ENCODE data around the gene SLC41A3.
"Not testable (repeated sequence)": the region's sequence is repeated elsewhere in the genome, so short reads cannot be mapped to it uniquely, and the experiment has no call there.

Gene SLC41A3

DNA sequence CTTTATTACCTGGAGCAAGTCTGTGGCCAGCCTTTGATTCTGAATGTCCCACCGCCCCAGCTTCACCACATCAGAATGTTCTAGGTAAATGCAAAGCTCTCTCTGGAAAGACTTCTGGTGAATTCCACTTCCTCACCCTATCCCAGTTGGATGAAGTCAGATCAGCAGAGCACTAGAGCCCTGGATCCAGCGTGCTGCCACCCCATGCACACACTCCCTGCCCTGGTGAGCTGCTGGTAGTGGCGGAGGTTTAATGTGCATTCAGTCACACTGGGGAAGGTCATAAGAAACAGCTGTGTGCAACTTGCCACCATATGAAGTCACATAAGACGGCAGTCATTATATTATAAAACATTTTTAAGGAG is 16.3 kb upstream of the SLC41A3 start:
- Histone ChIP-seq H3K79me2 (ENCODE audit: low read length) (no peaks in the 10 kb centered on the region), H3K9me3 (replicated peaks; ENCODE audit: insufficient read depth, low read length) (no peaks in the 10 kb centered on the region), H3K36me3 (replicated peaks; ENCODE audit: insufficient read depth, low read length) (no peaks in the 10 kb centered on the region), H2AFZ (ENCODE audit: low read length) (no peak overlapping the region), H3K4me3 (ENCODE audit: low read length) (no peak overlapping the region), H3K27me3 (replicated peaks; ENCODE audit: insufficient read depth, low read length) (no peaks in the 10 kb centered on the region), H3K4me1 (ENCODE audit: low read length) (no peaks in the 10 kb centered on the region), H3K4me2 (ENCODE audit: low read depth, low read length) (no peak overlapping the region), H3F3A (ENCODE audit: insufficient read depth, low read length) (no peaks in the 10 kb centered on the region), H3K9ac (ENCODE audit: low read length) (no peak overlapping the region), H3K27ac (ENCODE audit: low read length) (no peak overlapping the region), H3K9me2 (replicated peaks; ENCODE audit: insufficient read depth, low read length) (no peaks in the 10 kb centered on the region), H4K20me1 (ENCODE audit: insufficient read depth, low read length) (no peaks in the 10 kb centered on the region)
- DNase-seq = no peak
- TF ChIP-seq EZH2phosphoT487 (IDR thresholded peaks at IDR 0.05; ENCODE audit: low read length) = no peak
- TF ChIP-seq, protein P1, sequence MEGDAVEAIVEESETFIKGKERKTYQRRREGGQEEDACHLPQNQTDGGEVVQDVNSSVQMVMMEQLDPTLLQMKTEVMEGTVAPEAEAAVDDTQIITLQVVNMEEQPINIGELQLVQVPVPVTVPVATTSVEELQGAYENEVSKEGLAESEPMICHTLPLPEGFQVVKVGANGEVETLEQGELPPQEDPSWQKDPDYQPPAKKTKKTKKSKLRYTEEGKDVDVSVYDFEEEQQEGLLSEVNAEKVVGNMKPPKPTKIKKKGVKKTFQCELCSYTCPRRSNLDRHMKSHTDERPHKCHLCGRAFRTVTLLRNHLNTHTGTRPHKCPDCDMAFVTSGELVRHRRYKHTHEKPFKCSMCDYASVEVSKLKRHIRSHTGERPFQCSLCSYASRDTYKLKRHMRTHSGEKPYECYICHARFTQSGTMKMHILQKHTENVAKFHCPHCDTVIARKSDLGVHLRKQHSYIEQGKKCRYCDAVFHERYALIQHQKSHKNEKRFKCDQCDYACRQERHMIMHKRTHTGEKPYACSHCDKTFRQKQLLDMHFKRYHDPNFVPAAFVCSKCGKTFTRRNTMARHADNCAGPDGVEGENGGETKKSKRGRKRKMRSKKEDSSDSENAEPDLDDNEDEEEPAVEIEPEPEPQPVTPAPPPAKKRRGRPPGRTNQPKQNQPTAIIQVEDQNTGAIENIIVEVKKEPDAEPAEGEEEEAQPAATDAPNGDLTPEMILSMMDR (IDR thresholded peaks at IDR 0.05; ENCODE audit: low read length) = no peak
- TF ChIP-seq EZH2 (optimal IDR thresholded peaks at IDR 0.05; ENCODE audit: low read depth, low read length) = no peak

DNA sequence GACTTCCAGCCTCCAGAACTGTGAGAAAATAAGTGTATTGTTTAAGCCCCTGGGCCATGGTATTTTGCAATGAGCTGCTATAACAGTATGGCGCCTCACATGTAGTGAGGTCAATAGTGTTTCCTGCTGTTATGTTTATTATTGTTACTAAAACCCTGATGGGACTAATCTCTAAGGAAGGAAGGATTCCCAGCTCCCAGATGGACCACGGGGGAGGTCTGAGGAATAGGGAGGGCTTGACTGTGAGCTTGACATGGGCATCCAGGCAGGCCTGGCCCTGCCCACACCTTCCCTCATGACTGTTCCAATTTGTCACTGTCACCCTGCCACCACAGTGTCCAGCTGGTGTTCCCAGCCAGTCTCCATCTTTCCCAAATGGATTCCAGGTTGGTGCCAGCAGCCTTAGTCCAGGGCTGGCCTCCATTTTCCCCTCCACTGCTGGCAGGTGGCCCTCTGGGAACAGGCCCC is 14.5 kb upstream of the SLC41A3 start:
- TF ChIP-seq EZH2 (optimal IDR thresholded peaks at IDR 0.05; ENCODE audit: low read depth, low read length) (no peak), EZH2phosphoT487 (IDR thresholded peaks at IDR 0.05; ENCODE audit: low read length) (no peak)
- TF ChIP-seq, protein P1 (IDR thresholded peaks at IDR 0.05; ENCODE audit: low read length) = no peak
- Histone ChIP-seq H3K36me3 (replicated peaks; ENCODE audit: insufficient read depth, low read length) (no peaks in the 10 kb centered on the region), H3K4me2 (ENCODE audit: low read depth, low read length) (no peak overlapping the region), H3K9me2 (replicated peaks; ENCODE audit: insufficient read depth, low read length) (no peaks in the 10 kb centered on the region), H3K9me3 (replicated peaks; ENCODE audit: insufficient read depth, low read length) (no peaks in the 10 kb centered on the region), H3K27me3 (replicated peaks; ENCODE audit: insufficient read depth, low read length) (no peaks in the 10 kb centered on the region), H3K9ac (ENCODE audit: low read length) (no peak overlapping the region), H3K4me3 (ENCODE audit: low read length) (no peak overlapping the region), H2AFZ (ENCODE audit: low read length) (no peak overlapping the region), H4K20me1 (ENCODE audit: insufficient read depth, low read length) (no peaks in the 10 kb centered on the region), H3F3A (ENCODE audit: insufficient read depth, low read length) (no peaks in the 10 kb centered on the region), H3K4me1 (ENCODE audit: low read length) (no peaks in the 10 kb centered on the region), H3K79me2 (ENCODE audit: low read length) (no peaks in the 10 kb centered on the region), H3K27ac (ENCODE audit: low read length) (no peak overlapping the region)
- no peak for DNase-seq

DNA sequence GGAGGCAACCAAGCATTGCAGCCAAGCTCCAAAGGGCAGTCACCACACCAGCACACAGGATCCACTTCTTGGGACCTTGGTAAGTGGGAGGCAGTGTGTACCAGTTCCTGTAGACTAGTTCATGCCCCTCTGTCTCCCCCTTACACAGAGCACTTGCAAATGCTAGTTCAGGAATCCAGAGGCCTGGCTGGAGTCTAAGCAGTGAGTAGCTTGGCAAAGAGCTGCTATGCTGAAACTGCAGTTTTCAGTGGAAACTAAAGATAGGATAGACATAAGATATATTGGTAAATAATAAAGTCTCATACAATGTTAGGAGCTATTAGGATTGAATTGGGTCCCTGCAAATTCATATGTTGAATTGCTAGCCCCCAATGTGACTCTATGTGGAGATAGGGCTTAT is 13.9 kb upstream of the SLC41A3 start:
- TF ChIP-seq EZH2 (optimal IDR thresholded peaks at IDR 0.05; ENCODE audit: low read depth, low read length) = no peak
- no peak for TF ChIP-seq EZH2phosphoT487 (IDR thresholded peaks at IDR 0.05; ENCODE audit: low read length)
- TF ChIP-seq, protein P1 (IDR thresholded peaks at IDR 0.05; ENCODE audit: low read length) = no peak
- Histone ChIP-seq H3K79me2 (ENCODE audit: low read length) (no peaks in the 10 kb centered on the region), H3K9ac (ENCODE audit: low read length) (no peak overlapping the region), H3K27me3 (replicated peaks; ENCODE audit: insufficient read depth, low read length) (no peaks in the 10 kb centered on the region), H3K27ac (ENCODE audit: low read length) (no peak overlapping the region), H3F3A (ENCODE audit: insufficient read depth, low read length) (no peaks in the 10 kb centered on the region), H3K9me3 (replicated peaks; ENCODE audit: insufficient read depth, low read length) (no peaks in the 10 kb centered on the region), H3K9me2 (replicated peaks; ENCODE audit: insufficient read depth, low read length) (no peaks in the 10 kb centered on the region), H3K4me1 (ENCODE audit: low read length) (no peaks in the 10 kb centered on the region), H3K4me3 (ENCODE audit: low read length) (no peak overlapping the region), H2AFZ (ENCODE audit: low read length) (no peak overlapping the region), H3K4me2 (ENCODE audit: low read depth, low read length) (no peak overlapping the region), H4K20me1 (ENCODE audit: insufficient read depth, low read length) (no peaks in the 10 kb centered on the region), H3K36me3 (replicated peaks; ENCODE audit: insufficient read depth, low read length) (no peaks in the 10 kb centered on the region)
- DNase-seq = no peak

DNA sequence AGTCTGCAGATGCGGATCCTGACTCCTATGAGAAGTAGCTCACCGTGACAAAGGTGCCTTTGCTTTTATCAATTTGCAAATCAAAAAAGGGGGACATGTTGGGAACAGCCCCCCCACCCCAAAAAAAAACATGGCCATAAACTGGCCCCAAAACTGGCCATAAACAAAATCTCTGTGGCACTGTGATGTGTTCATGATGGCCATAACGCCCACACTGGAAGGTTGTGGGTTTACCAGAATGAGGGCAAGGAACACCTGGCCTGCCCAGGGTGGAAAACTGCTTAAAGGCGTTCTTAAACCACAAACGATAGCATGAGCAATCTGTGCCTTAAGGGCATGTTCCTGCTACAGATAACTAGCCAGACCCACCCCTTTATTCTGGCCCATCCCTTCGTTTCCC is 12.3 kb upstream of the SLC41A3 start:
- H3K4me3 ChIP-seq (ENCODE audit: low read length); H3K9me2 ChIP-seq (replicated peaks; ENCODE audit: insufficient read depth, low read length); H3K79me2 ChIP-seq (ENCODE audit: low read length); H4K20me1 ChIP-seq (ENCODE audit: insufficient read depth, low read length); H3K27me3 ChIP-seq (replicated peaks; ENCODE audit: insufficient read depth, low read length); H3K9me3 ChIP-seq (replicated peaks; ENCODE audit: insufficient read depth, low read length); H3F3A ChIP-seq (ENCODE audit: insufficient read depth, low read length); H2AFZ ChIP-seq (ENCODE audit: low read length); H3K9ac ChIP-seq (ENCODE audit: low read length); H3K4me2 ChIP-seq (ENCODE audit: low read depth, low read length); DNase-seq; H3K4me1 ChIP-seq (ENCODE audit: low read length); H3K27ac ChIP-seq (ENCODE audit: low read length); H3K36me3 ChIP-seq (replicated peaks; ENCODE audit: insufficient read depth, low read length): not testable (repeated sequence)

DNA sequence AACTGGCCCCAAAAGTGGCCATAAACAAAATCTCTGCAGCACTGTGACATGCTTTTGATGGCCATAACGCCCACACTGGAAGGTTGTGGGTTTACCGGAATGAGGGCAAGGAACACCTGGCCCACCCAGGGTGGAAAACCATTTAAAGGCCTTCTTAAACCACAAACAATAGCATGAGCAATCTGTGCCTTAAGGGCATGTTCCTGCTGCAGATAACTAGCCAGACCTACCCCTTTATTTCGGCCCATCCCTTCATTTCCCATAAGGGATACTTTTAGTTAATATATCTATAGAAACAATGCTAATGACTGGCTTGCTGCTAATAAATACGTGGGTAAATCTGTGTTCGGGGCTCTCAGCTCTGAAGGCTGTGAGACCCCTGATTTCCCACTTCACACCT is 8.2 kb upstream of the SLC41A3 start:
- H3F3A ChIP-seq (ENCODE audit: insufficient read depth, low read length); H3K4me3 ChIP-seq (ENCODE audit: low read length); H3K9ac ChIP-seq (ENCODE audit: low read length); H2AFZ ChIP-seq (ENCODE audit: low read length); H3K9me3 ChIP-seq (replicated peaks; ENCODE audit: insufficient read depth, low read length); H3K9me2 ChIP-seq (replicated peaks; ENCODE audit: insufficient read depth, low read length); H3K4me1 ChIP-seq (ENCODE audit: low read length); DNase-seq; H3K27me3 ChIP-seq (replicated peaks; ENCODE audit: insufficient read depth, low read length); H3K79me2 ChIP-seq (ENCODE audit: low read length); H4K20me1 ChIP-seq (ENCODE audit: insufficient read depth, low read length); H3K4me2 ChIP-seq (ENCODE audit: low read depth, low read length); H3K36me3 ChIP-seq (replicated peaks; ENCODE audit: insufficient read depth, low read length); H3K27ac ChIP-seq (ENCODE audit: low read length): not testable (repeated sequence)
